Measurements from ENCODE around the gene MAPK1.
"Not testable (repeated sequence)": the region's sequence is repeated elsewhere in the genome, so short reads cannot be mapped to it uniquely, and the experiment has no call there.

MAPK1 gene

GRCh38 chr22:21800552-21801303, 66.7 kb downstream of the MAPK1 start:
- TF ChIP-seq CTCF (IDR thresholded peaks at IDR 0.05; ENCODE audit: low read depth, low read length): no peak
- H3K4me3 ChIP-seq (replicated peaks in 1 of 2; ENCODE audit: low read depth in 2 of 2, low read length in 2 of 2): no peak overlapping the region

GRCh38 chr22:21797444-21798221, 69.8 kb downstream of the MAPK1 start:
- DNase-seq (ENCODE audit: low read depth in 2 of 2): peak; percentile 51 to 80
- no peak overlapping the region for H3K4me3 ChIP-seq (replicated peaks in 1 of 2; ENCODE audit: low read depth in 2 of 2, low read length in 2 of 2)
- TF ChIP-seq CTCF (IDR thresholded peaks at IDR 0.05; ENCODE audit: low read depth, low read length): no peak

More at GRCh38 chr22:21800552-21801303, 66.7 kb downstream of the MAPK1 start:
- no peak for DNase-seq (ENCODE audit: low read depth in 2 of 2)

GRCh38 chr22:21796863-21797262, 70.6 kb downstream of the MAPK1 start:
- no peak for TF ChIP-seq CTCF (IDR thresholded peaks at IDR 0.05; ENCODE audit: low read depth, low read length)
- no peak overlapping the region for H3K4me3 ChIP-seq (replicated peaks in 1 of 2; ENCODE audit: low read depth in 2 of 2, low read length in 2 of 2)
- no peak for DNase-seq (ENCODE audit: low read depth in 2 of 2)

DNA sequence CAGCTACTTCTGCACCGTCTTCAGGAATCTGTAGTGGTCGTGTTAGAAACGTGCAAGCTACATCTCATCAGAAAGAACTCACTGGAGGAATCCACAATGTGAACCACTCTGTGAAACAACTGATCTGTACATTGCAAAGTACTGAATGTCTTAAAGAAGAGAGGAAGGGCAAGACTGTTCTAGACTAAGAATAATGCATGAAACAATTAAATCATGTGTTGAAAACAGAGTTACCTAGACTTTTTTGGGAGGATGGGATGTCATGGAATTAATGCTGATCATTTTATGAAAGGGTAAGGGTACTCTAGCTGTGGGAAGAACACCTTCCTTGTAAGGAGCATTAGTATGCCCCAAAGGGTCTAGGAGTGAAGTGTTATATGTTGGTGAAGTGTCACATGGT, 71.2 kb downstream of the MAPK1 start:
- no peak for DNase-seq (ENCODE audit: low read depth in 2 of 2)
- no peak overlapping the region for H3K4me3 ChIP-seq (replicated peaks in 1 of 2; ENCODE audit: low read depth in 2 of 2, low read length in 2 of 2)
- no peak for TF ChIP-seq CTCF (IDR thresholded peaks at IDR 0.05; ENCODE audit: low read depth, low read length)

DNA sequence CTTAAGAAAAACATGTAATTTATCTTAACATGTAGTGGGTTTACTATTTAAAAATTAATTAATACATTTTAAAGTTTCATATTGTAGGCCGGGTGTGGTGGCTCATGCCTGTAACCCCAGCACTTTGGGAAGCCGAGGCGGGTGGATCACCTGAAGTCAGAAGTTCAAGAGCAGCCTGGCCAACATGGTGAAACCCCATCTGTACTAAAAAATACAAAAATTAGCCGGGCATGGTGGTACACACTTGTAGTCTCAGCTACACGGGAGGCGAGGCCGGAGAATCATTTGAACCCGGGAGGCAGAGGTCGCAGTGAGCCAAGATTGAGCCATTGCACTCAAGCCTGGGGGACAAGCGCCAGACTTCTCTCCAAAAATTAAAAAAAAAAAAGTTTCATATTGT, 73.7 kb downstream of the MAPK1 start:
- not testable (repeated sequence) for DNase-seq (ENCODE audit: low read depth in 2 of 2); H3K4me3 ChIP-seq (replicated peaks in 1 of 2; ENCODE audit: low read depth in 2 of 2, low read length in 2 of 2)

DNA sequence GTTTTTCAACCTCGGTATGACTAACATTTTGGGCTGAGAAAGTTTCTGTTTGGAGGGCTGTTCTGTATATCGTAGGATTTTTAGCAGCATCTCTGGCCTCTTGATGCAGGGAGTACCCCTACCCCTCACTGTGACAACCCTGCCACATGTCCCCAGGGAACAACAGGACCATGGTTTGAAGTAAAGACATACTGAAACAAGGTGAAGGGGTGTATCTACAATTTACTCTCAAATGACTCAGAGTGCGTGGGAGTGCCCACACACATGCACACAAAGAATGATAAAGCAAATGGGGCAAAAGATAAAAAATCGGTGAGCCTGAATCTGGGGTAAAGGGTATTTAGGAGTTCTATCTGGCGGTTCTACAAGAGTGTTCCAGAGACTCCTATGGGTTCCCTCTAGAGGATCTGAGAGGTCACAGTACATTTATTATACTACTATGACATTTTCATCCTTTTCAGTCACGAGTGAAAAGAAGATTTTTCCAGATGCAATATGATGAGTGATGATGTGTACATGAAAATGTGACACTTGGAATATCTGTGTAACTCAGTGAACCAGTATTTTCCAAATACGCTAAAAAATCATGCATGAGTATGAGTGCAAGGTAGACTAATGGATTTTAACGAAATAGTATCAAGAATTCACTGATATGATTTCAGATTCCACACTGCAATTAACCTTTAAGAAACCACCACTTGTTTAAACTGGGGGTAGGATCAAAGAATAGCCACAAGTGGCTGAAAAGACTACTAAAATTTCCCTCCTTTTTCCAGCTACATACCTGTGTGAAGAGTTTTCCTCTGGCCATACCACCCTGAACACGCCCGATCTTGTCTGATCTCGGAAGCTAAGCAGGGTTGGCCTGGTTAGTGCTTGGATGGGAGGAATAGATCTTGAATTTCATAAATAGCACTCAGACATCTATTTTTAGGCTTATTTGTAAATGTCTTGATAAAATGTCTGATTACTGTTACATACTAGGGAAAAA, 75.5 kb downstream of the MAPK1 start:
- TF ChIP-seq CTCF (IDR thresholded peaks at IDR 0.05; ENCODE audit: low read depth, low read length): no peak
- peak; percentile 21 to 36 for DNase-seq (ENCODE audit: low read depth in 2 of 2)

DNA sequence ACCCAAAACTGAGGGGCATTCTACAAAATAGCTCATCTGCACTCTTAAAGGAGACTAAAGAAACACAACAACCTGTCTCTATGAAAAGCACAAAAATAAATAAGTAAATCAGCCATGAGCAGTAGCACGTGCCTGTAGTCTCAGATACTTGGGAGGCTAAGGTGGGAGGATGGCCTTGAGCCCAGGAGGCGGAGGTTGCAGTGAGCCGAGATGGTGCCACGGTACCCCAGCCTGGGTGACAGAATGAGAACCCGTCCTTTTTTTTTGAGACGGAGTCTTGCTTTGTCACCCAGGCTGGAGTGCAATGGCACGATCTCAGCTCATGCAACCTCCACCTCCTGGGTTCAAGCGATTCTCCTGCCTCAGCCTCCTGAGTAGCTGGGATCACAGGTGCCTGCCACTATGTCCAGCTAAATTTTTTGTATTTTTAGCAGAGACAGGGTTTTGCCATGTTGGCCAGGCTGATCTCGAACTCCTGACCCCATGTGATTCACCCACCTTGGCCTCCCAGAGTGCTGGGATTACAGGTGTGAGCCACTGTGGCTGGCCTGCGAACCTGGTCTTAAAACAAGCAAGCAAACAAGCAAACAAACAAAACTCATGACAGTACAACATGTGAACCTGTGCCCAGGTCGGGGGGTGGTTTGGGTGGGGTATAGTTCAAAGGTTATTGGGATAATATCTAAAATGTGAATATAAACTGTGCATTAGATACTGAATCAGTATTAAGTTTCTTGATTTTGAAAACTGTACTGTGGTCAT, 76.4 kb downstream of the MAPK1 start:
- DNase-seq (ENCODE audit: low read depth in 2 of 2): not testable (repeated sequence)

More for the DNA sequence above, 75.5 kb downstream of the MAPK1 start:
- no peak overlapping the region for H3K4me3 ChIP-seq (replicated peaks in 1 of 2; ENCODE audit: low read depth in 2 of 2, low read length in 2 of 2)

More for the DNA sequence above, 76.4 kb downstream of the MAPK1 start:
- H3K4me3 ChIP-seq (replicated peaks in 1 of 2; ENCODE audit: low read depth in 2 of 2, low read length in 2 of 2): not testable (repeated sequence)

All from cardiac fibroblast (primary cell).